WTC11 (cell line): ENCODE results near the gene MN1. TPM values are rescaled to one million over a fixed set of nuclear protein-coding genes. Genes with fewer than 3 reads are reported as not detected.

Source experiments
- ATAC-seq: fragments of 200-7000 bp; cut with Tn5 transposase; 2 replicates; pipeline ENCODE4 v1.10.0; 2021; ENCODE audit warnings: mild to moderate bottlenecking, moderate library complexity
- CTCF ChIA-PET: fragments of 300-600 bp; sonication (Branson Sonifier 250); formaldehyde crosslinking; loops from one replicate; lab custom pipeline; 2021; ENCODE audit warnings: antibody characterized with exemption; lab: Charles Lee
- POLR2A ChIA-PET: fragments of 350-600 bp; sonication (Branson Sonifier 250); formaldehyde crosslinking; loops from one replicate; lab custom pipeline; 2021; ENCODE audit warnings: antibody characterized with exemption; lab: Charles Lee
- DNase-seq: peaks from one replicate; pipeline ENCODE4 v3.0.0; 2021; ENCODE audit warnings: low spot score
- H3K27ac Mint-ChIP-seq: 2 replicates; pipeline ENCODE4 v1.8.0; 2021; ENCODE audit warnings: mixed read lengths
- H3K27me3 Mint-ChIP-seq: 2 replicates; pipeline ENCODE4 v1.8.0; 2021; ENCODE audit warnings: low read depth, mild to moderate bottlenecking, moderate library complexity, mixed read lengths
- H3K36me3 Mint-ChIP-seq: 2 replicates; pipeline ENCODE4 v1.8.0; 2021; ENCODE audit warnings: mixed read lengths
- H3K4me1 Mint-ChIP-seq: 2 replicates; pipeline ENCODE4 v1.8.0; 2022; ENCODE audit warnings: mixed read lengths
- H3K4me3 Mint-ChIP-seq: 2 replicates; pipeline ENCODE4 v1.8.0; 2021; ENCODE audit warnings: mild to moderate bottlenecking, moderate library complexity, mixed read lengths
- H3K9me3 Mint-ChIP-seq: 2 replicates; pipeline ENCODE4 v1.8.0; 2021; ENCODE audit warnings: mixed read lengths
- CREB1 ChIP-seq: sonication (generic); formaldehyde crosslinking; IDR thresholded peaks from 2 replicates; pipeline ENCODE4 v1.8.0; 2023; ENCODE audit warnings: mild to moderate bottlenecking, missing genetic modification reagents
- CREM ChIP-seq: sonication (generic); formaldehyde crosslinking; IDR thresholded peaks from 2 replicates; pipeline ENCODE4 v1.8.1; 2022; ENCODE audit warnings: mild to moderate bottlenecking, missing genetic modification reagents, moderate library complexity
- ELF4 ChIP-seq: sonication (generic); formaldehyde crosslinking; IDR thresholded peaks from 2 replicates; pipeline ENCODE4 v1.8.1; 2022; ENCODE audit warnings: low read depth, mild to moderate bottlenecking, moderate library complexity, missing genetic modification reagents
- FOXJ3 ChIP-seq: sonication (generic); formaldehyde crosslinking; IDR thresholded peaks from 2 replicates; pipeline ENCODE4 v1.9.0; 2021; ENCODE audit warnings: missing genetic modification reagents, mild to moderate bottlenecking, borderline replicate concordance
- FOXP1 ChIP-seq: sonication (generic); formaldehyde crosslinking; IDR thresholded peaks from 2 replicates; pipeline ENCODE4 v1.8.0; 2022; ENCODE audit warnings: missing genetic modification reagents, mild to moderate bottlenecking, moderate library complexity, borderline replicate concordance
- GTF2I ChIP-seq: fragments of 250-450 bp; sonication (Bioruptor Pico); conservative IDR thresholded peaks from 2 replicates; pipeline ENCODE4 v1.4.0; 2021; ENCODE audit warnings: mild to moderate bottlenecking
- JAZF1 ChIP-seq: fragments of 250-450 bp; sonication (Bioruptor Pico); IDR thresholded peaks from 2 replicates; pipeline ENCODE4 v1.9.0; 2021; ENCODE audit warnings: moderate library complexity, mild to moderate bottlenecking, inconsistent platforms
- JUN ChIP-seq: sonication (generic); formaldehyde crosslinking; IDR thresholded peaks from 2 replicates; pipeline ENCODE4 v1.8.0; 2023; ENCODE audit warnings: mild to moderate bottlenecking, missing genetic modification reagents
- NFATC4 ChIP-seq: fragments of 250-450 bp; sonication (Bioruptor Pico); IDR thresholded peaks from 2 replicates; pipeline ENCODE4 v1.9.0; 2021; ENCODE audit warnings: mild to moderate bottlenecking
- NFE2L1 ChIP-seq: sonication (generic); formaldehyde crosslinking; IDR thresholded peaks from 2 replicates; pipeline ENCODE4 v1.8.1; 2023; ENCODE audit warnings: missing genetic modification reagents
- NFYB ChIP-seq: sonication (generic); formaldehyde crosslinking; conservative IDR thresholded peaks from 2 replicates; pipeline ENCODE4 v1.8.0; 2022; ENCODE audit warnings: low read depth, missing genetic modification reagents
- OVOL2 ChIP-seq: fragments of 250-450 bp; sonication (Bioruptor Pico); IDR thresholded peaks from 2 replicates; pipeline ENCODE4 v1.9.0; 2021; ENCODE audit warnings: mild to moderate bottlenecking, borderline replicate concordance
- RELA ChIP-seq: sonication (generic); formaldehyde crosslinking; IDR thresholded peaks from 2 replicates; pipeline ENCODE4 v1.8.1; 2022; ENCODE audit warnings: missing genetic modification reagents, mild to moderate bottlenecking, borderline replicate concordance
- RORB ChIP-seq: fragments of 250-450 bp; sonication (Bioruptor Pico); IDR thresholded peaks from 2 replicates; pipeline ENCODE4 v1.9.0; 2021; ENCODE audit warnings: mild to moderate bottlenecking
- total RNA-seq: library from RNA; stranded (reverse); gene quantifications from 3 replicates; pipeline ENCODE4 v1.2.3, GENCODE V29; 2021
- TF ChIP-seq, protein P1 (sequence below): sonication (generic); formaldehyde crosslinking; IDR thresholded peaks from 2 replicates; pipeline ENCODE4 v1.8.1; 2023; ENCODE audit warnings: mild to moderate bottlenecking, moderate library complexity, missing genetic modification reagents
- TF ChIP-seq, protein P2 (sequence below): fragments of 250-450 bp; sonication (Bioruptor Pico); IDR thresholded peaks from 2 replicates; pipeline ENCODE4 v1.9.0; 2021; ENCODE audit warnings: mild to moderate bottlenecking
- TF ChIP-seq, protein P3 (sequence below): fragments of 250-450 bp; sonication (Bioruptor Pico); IDR thresholded peaks from 2 replicates; pipeline ENCODE4 v1.9.0; 2021; ENCODE audit warnings: mild to moderate bottlenecking
- TF ChIP-seq, protein P4 (sequence below): sonication (generic); formaldehyde crosslinking; IDR thresholded peaks from 2 replicates; pipeline ENCODE4 v1.8.0; 2023; ENCODE audit warnings: missing genetic modification reagents, mild to moderate bottlenecking, borderline replicate concordance
- TF ChIP-seq, protein P5 (sequence below): sonication (generic); formaldehyde crosslinking; IDR thresholded peaks from 2 replicates; pipeline ENCODE4 v1.8.1; 2023; ENCODE audit warnings: mild to moderate bottlenecking, missing genetic modification reagents
- TF ChIP-seq, protein P6 (sequence below): sonication (generic); formaldehyde crosslinking; IDR thresholded peaks from 2 replicates; pipeline ENCODE4 v1.8.0; 2023; ENCODE audit warnings: mild to moderate bottlenecking, missing genetic modification reagents

The MN1 gene
- total RNA-seq, 1 experiment from 2014 or later, result 21.3 TPM

DNA sequence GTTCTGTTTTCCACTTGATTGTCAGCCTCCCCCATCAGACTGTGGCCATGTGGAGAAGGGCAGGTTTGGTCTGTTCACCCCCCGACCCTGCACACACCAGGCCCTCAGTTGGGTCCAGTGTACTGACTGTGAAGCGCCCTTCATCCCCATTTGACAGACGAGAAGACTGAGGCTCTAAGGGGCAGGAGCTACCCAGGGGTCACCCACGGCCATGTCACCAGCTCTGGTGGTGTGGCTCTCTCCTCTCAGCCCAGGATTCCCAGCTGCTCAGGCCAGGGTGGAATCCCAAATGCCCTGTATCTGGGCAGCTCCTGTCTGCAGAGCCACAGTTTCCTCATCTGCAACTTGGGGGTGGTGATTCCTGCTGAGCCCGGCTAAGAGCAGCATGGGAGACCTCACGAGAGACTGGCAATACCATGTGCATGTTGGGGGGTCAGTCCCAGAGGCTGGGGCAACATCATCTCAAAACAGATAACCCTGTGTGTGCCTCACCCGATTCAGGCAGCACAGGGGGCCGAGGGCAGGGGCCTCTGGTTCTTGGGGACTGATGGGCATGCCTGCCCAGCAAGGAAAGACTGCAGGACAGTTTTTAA, 46.6 kb downstream of the MN1 start (continued):
- TF ChIP-seq, protein P1, sequence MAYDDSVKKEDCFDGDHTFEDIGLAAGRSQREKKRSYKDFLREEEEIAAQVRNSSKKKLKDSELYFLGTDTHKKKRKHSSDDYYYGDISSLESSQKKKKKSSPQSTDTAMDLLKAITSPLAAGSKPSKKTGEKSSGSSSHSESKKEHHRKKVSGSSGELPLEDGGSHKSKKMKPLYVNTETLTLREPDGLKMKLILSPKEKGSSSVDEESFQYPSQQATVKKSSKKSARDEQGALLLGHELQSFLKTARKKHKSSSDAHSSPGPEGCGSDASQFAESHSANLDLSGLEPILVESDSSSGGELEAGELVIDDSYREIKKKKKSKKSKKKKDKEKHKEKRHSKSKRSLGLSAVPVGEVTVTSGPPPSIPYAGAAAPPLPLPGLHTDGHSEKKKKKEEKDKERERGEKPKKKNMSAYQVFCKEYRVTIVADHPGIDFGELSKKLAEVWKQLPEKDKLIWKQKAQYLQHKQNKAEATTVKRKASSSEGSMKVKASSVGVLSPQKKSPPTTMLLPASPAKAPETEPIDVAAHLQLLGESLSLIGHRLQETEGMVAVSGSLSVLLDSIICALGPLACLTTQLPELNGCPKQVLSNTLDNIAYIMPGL (CRISPR knock-in tag), result no peak
- TF ChIP-seq, protein P2, sequence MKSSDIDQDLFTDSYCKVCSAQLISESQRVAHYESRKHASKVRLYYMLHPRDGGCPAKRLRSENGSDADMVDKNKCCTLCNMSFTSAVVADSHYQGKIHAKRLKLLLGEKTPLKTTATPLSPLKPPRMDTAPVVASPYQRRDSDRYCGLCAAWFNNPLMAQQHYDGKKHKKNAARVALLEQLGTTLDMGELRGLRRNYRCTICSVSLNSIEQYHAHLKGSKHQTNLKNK, result no peak
- no peak for TF ChIP-seq FOXP1 (CRISPR knock-in tag)
- no peak for TF ChIP-seq FOXJ3
- TF ChIP-seq GTF2I (CRISPR knock-in tag), result no peak

DNA sequence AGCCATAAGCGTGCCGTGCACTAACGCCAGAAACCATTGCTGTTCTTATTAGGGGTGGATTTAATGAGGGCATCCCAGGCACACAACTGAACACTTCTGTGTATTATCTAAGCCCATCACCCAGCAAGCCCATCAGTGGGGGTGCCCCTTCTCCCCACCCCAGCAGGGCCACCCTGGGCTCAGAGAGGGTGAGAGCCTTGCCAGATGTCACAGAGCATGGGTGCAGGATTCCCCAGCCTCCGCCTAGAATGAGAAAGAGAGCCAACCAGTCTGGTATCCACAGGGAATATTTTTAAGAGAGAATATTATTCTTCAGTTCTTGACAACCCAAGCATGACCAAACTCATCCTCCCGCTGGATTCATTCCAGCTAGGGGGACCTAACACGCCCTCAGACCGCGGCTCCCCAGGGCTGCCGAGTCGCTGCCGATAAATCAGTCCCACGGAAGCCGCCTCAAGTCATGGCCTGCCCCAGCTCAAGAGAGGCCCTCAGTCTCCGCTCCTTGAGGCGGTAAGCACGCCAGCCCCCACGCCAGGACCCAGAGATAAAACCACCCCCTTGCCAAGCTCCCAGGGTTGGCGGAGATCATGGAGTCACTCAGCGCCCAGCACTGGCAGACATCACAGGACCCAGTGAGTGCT, 47.2 kb downstream of the MN1 start:
- H3K27me3 Mint-ChIP-seq, result peaks cover 3% of the 10 kb centered on the region; the same call in 1 of the 2 replicates
- peaks cover 32% of the 10 kb centered on the region for H3K4me1 Mint-ChIP-seq
- no peaks in the 10 kb centered on the region for H3K36me3 Mint-ChIP-seq
- ChIA-PET CTCF (interaction anchor here (1.6 kb wide), 1 partner anchor 72 kb away, joined by 5 read pairs; no protein-coding TSS in a partner anchor), POLR2A (no interaction called here)
- ATAC-seq, result no peak
- H3K27ac Mint-ChIP-seq, result peak overlapping the region; percentile 23; the same call in 1 of the 2 replicates
- TF ChIP-seq, protein P3, sequence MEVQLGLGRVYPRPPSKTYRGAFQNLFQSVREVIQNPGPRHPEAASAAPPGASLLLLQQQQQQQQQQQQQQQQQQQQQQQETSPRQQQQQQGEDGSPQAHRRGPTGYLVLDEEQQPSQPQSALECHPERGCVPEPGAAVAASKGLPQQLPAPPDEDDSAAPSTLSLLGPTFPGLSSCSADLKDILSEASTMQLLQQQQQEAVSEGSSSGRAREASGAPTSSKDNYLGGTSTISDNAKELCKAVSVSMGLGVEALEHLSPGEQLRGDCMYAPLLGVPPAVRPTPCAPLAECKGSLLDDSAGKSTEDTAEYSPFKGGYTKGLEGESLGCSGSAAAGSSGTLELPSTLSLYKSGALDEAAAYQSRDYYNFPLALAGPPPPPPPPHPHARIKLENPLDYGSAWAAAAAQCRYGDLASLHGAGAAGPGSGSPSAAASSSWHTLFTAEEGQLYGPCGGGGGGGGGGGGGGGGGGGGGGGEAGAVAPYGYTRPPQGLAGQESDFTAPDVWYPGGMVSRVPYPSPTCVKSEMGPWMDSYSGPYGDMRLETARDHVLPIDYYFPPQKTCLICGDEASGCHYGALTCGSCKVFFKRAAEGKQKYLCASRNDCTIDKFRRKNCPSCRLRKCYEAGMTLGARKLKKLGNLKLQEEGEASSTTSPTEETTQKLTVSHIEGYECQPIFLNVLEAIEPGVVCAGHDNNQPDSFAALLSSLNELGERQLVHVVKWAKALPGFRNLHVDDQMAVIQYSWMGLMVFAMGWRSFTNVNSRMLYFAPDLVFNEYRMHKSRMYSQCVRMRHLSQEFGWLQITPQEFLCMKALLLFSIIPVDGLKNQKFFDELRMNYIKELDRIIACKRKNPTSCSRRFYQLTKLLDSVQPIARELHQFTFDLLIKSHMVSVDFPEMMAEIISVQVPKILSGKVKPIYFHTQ (CRISPR knock-in tag), result no peak
- TF ChIP-seq CREB1, result no peak
- no peak for TF ChIP-seq NFATC4
- TF ChIP-seq JAZF1 (CRISPR knock-in tag), result no peak
- TF ChIP-seq NFE2L1 (CRISPR knock-in tag), result no peak
- no peak for TF ChIP-seq OVOL2 (CRISPR knock-in tag)
- TF ChIP-seq ELF4 (CRISPR knock-in tag), result no peak
- TF ChIP-seq FOXJ3, result no peak
- no peak for TF ChIP-seq NFYB (CRISPR knock-in tag)
- TF ChIP-seq, protein P4, sequence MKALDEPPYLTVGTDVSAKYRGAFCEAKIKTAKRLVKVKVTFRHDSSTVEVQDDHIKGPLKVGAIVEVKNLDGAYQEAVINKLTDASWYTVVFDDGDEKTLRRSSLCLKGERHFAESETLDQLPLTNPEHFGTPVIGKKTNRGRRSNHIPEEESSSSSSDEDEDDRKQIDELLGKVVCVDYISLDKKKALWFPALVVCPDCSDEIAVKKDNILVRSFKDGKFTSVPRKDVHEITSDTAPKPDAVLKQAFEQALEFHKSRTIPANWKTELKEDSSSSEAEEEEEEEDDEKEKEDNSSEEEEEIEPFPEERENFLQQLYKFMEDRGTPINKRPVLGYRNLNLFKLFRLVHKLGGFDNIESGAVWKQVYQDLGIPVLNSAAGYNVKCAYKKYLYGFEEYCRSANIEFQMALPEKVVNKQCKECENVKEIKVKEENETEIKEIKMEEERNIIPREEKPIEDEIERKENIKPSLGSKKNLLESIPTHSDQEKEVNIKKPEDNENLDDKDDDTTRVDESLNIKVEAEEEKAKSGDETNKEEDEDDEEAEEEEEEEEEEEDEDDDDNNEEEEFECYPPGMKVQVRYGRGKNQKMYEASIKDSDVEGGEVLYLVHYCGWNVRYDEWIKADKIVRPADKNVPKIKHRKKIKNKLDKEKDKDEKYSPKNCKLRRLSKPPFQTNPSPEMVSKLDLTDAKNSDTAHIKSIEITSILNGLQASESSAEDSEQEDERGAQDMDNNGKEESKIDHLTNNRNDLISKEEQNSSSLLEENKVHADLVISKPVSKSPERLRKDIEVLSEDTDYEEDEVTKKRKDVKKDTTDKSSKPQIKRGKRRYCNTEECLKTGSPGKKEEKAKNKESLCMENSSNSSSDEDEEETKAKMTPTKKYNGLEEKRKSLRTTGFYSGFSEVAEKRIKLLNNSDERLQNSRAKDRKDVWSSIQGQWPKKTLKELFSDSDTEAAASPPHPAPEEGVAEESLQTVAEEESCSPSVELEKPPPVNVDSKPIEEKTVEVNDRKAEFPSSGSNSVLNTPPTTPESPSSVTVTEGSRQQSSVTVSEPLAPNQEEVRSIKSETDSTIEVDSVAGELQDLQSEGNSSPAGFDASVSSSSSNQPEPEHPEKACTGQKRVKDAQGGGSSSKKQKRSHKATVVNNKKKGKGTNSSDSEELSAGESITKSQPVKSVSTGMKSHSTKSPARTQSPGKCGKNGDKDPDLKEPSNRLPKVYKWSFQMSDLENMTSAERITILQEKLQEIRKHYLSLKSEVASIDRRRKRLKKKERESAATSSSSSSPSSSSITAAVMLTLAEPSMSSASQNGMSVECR, result no peak
- no peak for TF ChIP-seq RORB (CRISPR knock-in tag)
- TF ChIP-seq CREM (CRISPR knock-in tag), result no peak
- TF ChIP-seq, protein P5, sequence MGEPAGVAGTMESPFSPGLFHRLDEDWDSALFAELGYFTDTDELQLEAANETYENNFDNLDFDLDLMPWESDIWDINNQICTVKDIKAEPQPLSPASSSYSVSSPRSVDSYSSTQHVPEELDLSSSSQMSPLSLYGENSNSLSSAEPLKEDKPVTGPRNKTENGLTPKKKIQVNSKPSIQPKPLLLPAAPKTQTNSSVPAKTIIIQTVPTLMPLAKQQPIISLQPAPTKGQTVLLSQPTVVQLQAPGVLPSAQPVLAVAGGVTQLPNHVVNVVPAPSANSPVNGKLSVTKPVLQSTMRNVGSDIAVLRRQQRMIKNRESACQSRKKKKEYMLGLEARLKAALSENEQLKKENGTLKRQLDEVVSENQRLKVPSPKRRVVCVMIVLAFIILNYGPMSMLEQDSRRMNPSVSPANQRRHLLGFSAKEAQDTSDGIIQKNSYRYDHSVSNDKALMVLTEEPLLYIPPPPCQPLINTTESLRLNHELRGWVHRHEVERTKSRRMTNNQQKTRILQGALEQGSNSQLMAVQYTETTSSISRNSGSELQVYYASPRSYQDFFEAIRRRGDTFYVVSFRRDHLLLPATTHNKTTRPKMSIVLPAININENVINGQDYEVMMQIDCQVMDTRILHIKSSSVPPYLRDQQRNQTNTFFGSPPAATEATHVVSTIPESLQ (CRISPR knock-in tag), result no peak
- no peak for TF ChIP-seq JUN
- TF ChIP-seq, protein P6, sequence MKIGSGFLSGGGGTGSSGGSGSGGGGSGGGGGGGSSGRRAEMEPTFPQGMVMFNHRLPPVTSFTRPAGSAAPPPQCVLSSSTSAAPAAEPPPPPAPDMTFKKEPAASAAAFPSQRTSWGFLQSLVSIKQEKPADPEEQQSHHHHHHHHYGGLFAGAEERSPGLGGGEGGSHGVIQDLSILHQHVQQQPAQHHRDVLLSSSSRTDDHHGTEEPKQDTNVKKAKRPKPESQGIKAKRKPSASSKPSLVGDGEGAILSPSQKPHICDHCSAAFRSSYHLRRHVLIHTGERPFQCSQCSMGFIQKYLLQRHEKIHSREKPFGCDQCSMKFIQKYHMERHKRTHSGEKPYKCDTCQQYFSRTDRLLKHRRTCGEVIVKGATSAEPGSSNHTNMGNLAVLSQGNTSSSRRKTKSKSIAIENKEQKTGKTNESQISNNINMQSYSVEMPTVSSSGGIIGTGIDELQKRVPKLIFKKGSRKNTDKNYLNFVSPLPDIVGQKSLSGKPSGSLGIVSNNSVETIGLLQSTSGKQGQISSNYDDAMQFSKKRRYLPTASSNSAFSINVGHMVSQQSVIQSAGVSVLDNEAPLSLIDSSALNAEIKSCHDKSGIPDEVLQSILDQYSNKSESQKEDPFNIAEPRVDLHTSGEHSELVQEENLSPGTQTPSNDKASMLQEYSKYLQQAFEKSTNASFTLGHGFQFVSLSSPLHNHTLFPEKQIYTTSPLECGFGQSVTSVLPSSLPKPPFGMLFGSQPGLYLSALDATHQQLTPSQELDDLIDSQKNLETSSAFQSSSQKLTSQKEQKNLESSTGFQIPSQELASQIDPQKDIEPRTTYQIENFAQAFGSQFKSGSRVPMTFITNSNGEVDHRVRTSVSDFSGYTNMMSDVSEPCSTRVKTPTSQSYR (CRISPR knock-in tag), result no peak
- TF ChIP-seq RELA (CRISPR knock-in tag), result no peak
- TF ChIP-seq, all 79 proteins: peak for 0
- no peaks in the 10 kb centered on the region for H3K9me3 Mint-ChIP-seq
- H3K4me3 Mint-ChIP-seq, result no peak overlapping the region
- no peak for DNase-seq
